Measurements from ENCODE around the gene SLIT3.

SLIT3 gene

DNA sequence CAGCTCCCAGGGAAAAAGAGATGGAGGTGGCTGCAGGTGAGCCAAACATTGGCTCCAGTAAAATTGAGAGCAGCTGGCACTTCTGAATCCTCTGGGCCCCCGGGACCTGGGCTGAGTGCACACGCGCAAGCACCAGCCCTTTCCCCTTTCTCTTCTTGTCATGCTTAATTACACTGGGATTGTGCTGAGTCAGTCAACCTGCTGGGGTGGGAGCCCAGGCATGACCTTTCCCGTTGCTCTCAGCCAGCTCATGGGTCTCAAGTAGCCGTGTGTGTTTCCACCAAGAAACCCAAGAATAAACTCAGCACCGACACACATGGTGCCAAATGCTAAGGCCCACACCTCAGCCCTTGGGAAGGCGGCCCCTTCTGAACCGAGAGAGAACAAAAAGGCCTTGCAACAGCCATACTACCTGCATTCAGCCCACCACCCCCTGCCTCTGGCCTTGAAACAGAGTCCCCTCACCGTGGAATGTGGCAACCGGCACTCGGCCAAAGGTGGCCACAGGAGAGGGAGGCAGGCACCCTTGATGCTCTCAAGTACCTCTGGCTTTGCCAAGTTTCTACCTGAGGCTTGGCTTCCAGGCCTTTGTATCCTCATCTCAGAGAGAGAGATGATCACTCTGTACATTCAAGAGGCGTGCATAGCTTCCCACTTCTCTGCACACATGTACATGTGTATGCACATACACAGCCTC, 28.1 kb downstream of the SLIT3 start:
- Histone ChIP-seq H3K4me3 (ENCODE audit: insufficient read depth, low read depth, low read length, poor library complexity, severe bottlenecking) (no peak overlapping the region), H3K9me3 (ENCODE audit: control insufficient read depth, low read length) (no peaks in the 10 kb centered on the region), H3K27me3 (replicated peaks; ENCODE audit: control insufficient read depth, insufficient read depth, low read length, poor library complexity, severe bottlenecking) (no peaks in the 10 kb centered on the region), H3K27ac (ENCODE audit: insufficient read depth, low read length, poor library complexity, severe bottlenecking) (no peak overlapping the region), H3K36me3 (ENCODE audit: control insufficient read depth, insufficient read depth, low read length) (no peaks in the 10 kb centered on the region), H3K4me1 (ENCODE audit: control insufficient read depth, insufficient read depth, low read length, poor library complexity, severe bottlenecking) (no peaks in the 10 kb centered on the region)
- DNase-seq: no peak

- Histone ChIP-seq H3K27me3 (replicated peaks; ENCODE audit: control insufficient read depth, insufficient read depth, low read length, poor library complexity, severe bottlenecking) (no peaks in the 10 kb centered on the region), H3K4me3 (ENCODE audit: insufficient read depth, low read depth, low read length, poor library complexity, severe bottlenecking) (no peak overlapping the region), H3K36me3 (ENCODE audit: control insufficient read depth, insufficient read depth, low read length) (no peaks in the 10 kb centered on the region), H3K27ac (ENCODE audit: insufficient read depth, low read length, poor library complexity, severe bottlenecking) (no peak overlapping the region), H3K9me3 (ENCODE audit: control insufficient read depth, low read length) (no peaks in the 10 kb centered on the region), H3K4me1 (ENCODE audit: control insufficient read depth, insufficient read depth, low read length, poor library complexity, severe bottlenecking) (no peaks in the 10 kb centered on the region)
- no peak for DNase-seq
Observed at GRCh38 chr5:169272111-169272510, 28.8 kb downstream of the SLIT3 start.

GRCh38 chr5:169270827-169271226, 30.1 kb downstream of the SLIT3 start:
- H3K9me3 ChIP-seq (ENCODE audit: control insufficient read depth, low read length): no peaks in the 10 kb centered on the region
- DNase-seq: no peak
- H3K27me3 ChIP-seq (replicated peaks; ENCODE audit: control insufficient read depth, insufficient read depth, low read length, poor library complexity, severe bottlenecking): no peaks in the 10 kb centered on the region
- no peaks in the 10 kb centered on the region for H3K4me1 ChIP-seq (ENCODE audit: control insufficient read depth, insufficient read depth, low read length, poor library complexity, severe bottlenecking)
- no peak overlapping the region for H3K4me3 ChIP-seq (ENCODE audit: insufficient read depth, low read depth, low read length, poor library complexity, severe bottlenecking)
- no peaks in the 10 kb centered on the region for H3K36me3 ChIP-seq (ENCODE audit: control insufficient read depth, insufficient read depth, low read length)
- H3K27ac ChIP-seq (ENCODE audit: insufficient read depth, low read length, poor library complexity, severe bottlenecking): no peak overlapping the region

GRCh38 chr5:169268019-169268418, 32.9 kb downstream of the SLIT3 start:
- DNase-seq: no peak
- H3K4me1 ChIP-seq (ENCODE audit: control insufficient read depth, insufficient read depth, low read length, poor library complexity, severe bottlenecking): no peaks in the 10 kb centered on the region
- H3K36me3 ChIP-seq (ENCODE audit: control insufficient read depth, insufficient read depth, low read length): no peaks in the 10 kb centered on the region
- no peaks in the 10 kb centered on the region for H3K27me3 ChIP-seq (replicated peaks; ENCODE audit: control insufficient read depth, insufficient read depth, low read length, poor library complexity, severe bottlenecking)
- H3K27ac ChIP-seq (ENCODE audit: insufficient read depth, low read length, poor library complexity, severe bottlenecking): no peak overlapping the region
- H3K4me3 ChIP-seq (ENCODE audit: insufficient read depth, low read depth, low read length, poor library complexity, severe bottlenecking): no peak overlapping the region
- H3K9me3 ChIP-seq (ENCODE audit: control insufficient read depth, low read length): no peaks in the 10 kb centered on the region

GRCh38 chr5:169265888-169266287, 35.1 kb downstream of the SLIT3 start:
- Histone ChIP-seq H3K4me3 (ENCODE audit: insufficient read depth, low read depth, low read length, poor library complexity, severe bottlenecking) (no peak overlapping the region), H3K9me3 (ENCODE audit: control insufficient read depth, low read length) (no peaks in the 10 kb centered on the region), H3K36me3 (ENCODE audit: control insufficient read depth, insufficient read depth, low read length) (no peaks in the 10 kb centered on the region), H3K27ac (ENCODE audit: insufficient read depth, low read length, poor library complexity, severe bottlenecking) (no peak overlapping the region), H3K27me3 (replicated peaks; ENCODE audit: control insufficient read depth, insufficient read depth, low read length, poor library complexity, severe bottlenecking) (no peaks in the 10 kb centered on the region), H3K4me1 (ENCODE audit: control insufficient read depth, insufficient read depth, low read length, poor library complexity, severe bottlenecking) (no peaks in the 10 kb centered on the region)
- no peak for DNase-seq

- no peak overlapping the region for H3K4me3 ChIP-seq (ENCODE audit: insufficient read depth, low read depth, low read length, poor library complexity, severe bottlenecking)
- H3K9me3 ChIP-seq (ENCODE audit: control insufficient read depth, low read length): no peaks in the 10 kb centered on the region
- H3K36me3 ChIP-seq (ENCODE audit: control insufficient read depth, insufficient read depth, low read length): no peaks in the 10 kb centered on the region
- H3K27ac ChIP-seq (ENCODE audit: insufficient read depth, low read length, poor library complexity, severe bottlenecking): no peak overlapping the region
- no peak for DNase-seq
- no peaks in the 10 kb centered on the region for H3K27me3 ChIP-seq (replicated peaks; ENCODE audit: control insufficient read depth, insufficient read depth, low read length, poor library complexity, severe bottlenecking)
- no peaks in the 10 kb centered on the region for H3K4me1 ChIP-seq (ENCODE audit: control insufficient read depth, insufficient read depth, low read length, poor library complexity, severe bottlenecking)
Observed at GRCh38 chr5:169263591-169263990, 37.3 kb downstream of the SLIT3 start.

- Histone ChIP-seq H3K27me3 (replicated peaks; ENCODE audit: control insufficient read depth, insufficient read depth, low read length, poor library complexity, severe bottlenecking) (no peaks in the 10 kb centered on the region), H3K4me1 (ENCODE audit: control insufficient read depth, insufficient read depth, low read length, poor library complexity, severe bottlenecking) (no peaks in the 10 kb centered on the region), H3K4me3 (ENCODE audit: insufficient read depth, low read depth, low read length, poor library complexity, severe bottlenecking) (no peak overlapping the region), H3K36me3 (ENCODE audit: control insufficient read depth, insufficient read depth, low read length) (no peaks in the 10 kb centered on the region), H3K9me3 (ENCODE audit: control insufficient read depth, low read length) (no peaks in the 10 kb centered on the region), H3K27ac (ENCODE audit: insufficient read depth, low read length, poor library complexity, severe bottlenecking) (no peak overlapping the region)
- no peak for DNase-seq
Observed at GRCh38 chr5:169260896-169261569, 39.9 kb downstream of the SLIT3 start.

GRCh38 chr5:169258372-169259000, 42.5 kb downstream of the SLIT3 start:
- Histone ChIP-seq H3K27ac (ENCODE audit: insufficient read depth, low read length, poor library complexity, severe bottlenecking) (no peak overlapping the region), H3K27me3 (replicated peaks; ENCODE audit: control insufficient read depth, insufficient read depth, low read length, poor library complexity, severe bottlenecking) (no peaks in the 10 kb centered on the region), H3K36me3 (ENCODE audit: control insufficient read depth, insufficient read depth, low read length) (no peaks in the 10 kb centered on the region), H3K4me3 (ENCODE audit: insufficient read depth, low read depth, low read length, poor library complexity, severe bottlenecking) (no peak overlapping the region), H3K9me3 (ENCODE audit: control insufficient read depth, low read length) (no peaks in the 10 kb centered on the region), H3K4me1 (ENCODE audit: control insufficient read depth, insufficient read depth, low read length, poor library complexity, severe bottlenecking) (no peaks in the 10 kb centered on the region)
- no peak for DNase-seq

- no peaks in the 10 kb centered on the region for H3K36me3 ChIP-seq (ENCODE audit: control insufficient read depth, insufficient read depth, low read length)
- H3K27ac ChIP-seq (ENCODE audit: insufficient read depth, low read length, poor library complexity, severe bottlenecking): no peak overlapping the region
- no peak for DNase-seq
Observed at GRCh38 chr5:169256191-169256590, 44.7 kb downstream of the SLIT3 start.

DNA sequence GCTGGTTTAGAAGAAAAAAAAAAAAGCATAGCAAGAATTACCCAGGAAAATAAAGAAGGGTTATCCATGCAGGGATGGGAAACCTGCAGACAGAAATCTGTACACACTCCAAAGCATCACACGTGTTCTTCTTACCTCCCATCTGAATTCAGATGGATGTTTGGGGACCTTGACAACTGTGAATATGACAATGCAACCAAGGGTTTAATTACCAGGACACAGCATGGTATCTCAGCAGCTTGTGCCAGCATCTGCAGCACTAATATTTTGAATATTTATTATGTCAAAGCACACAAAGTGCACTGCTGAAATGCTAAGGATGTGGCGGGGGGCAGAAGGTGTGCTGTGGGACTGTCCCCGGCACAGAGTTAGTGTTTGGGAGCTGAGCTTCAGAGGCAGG, 47.9 kb downstream of the SLIT3 start:
- H3K36me3 ChIP-seq (ENCODE audit: control insufficient read depth, insufficient read depth, low read length): no peaks in the 10 kb centered on the region
- no peak for DNase-seq
- H3K4me3 ChIP-seq (ENCODE audit: insufficient read depth, low read depth, low read length, poor library complexity, severe bottlenecking): no peak overlapping the region

More at GRCh38 chr5:169256191-169256590, 44.7 kb downstream of the SLIT3 start:
- H3K27me3 ChIP-seq (replicated peaks; ENCODE audit: control insufficient read depth, insufficient read depth, low read length, poor library complexity, severe bottlenecking): no peaks in the 10 kb centered on the region
- H3K9me3 ChIP-seq (ENCODE audit: control insufficient read depth, low read length): no peaks in the 10 kb centered on the region
- no peaks in the 10 kb centered on the region for H3K4me1 ChIP-seq (ENCODE audit: control insufficient read depth, insufficient read depth, low read length, poor library complexity, severe bottlenecking)
- H3K4me3 ChIP-seq (ENCODE audit: insufficient read depth, low read depth, low read length, poor library complexity, severe bottlenecking): no peak overlapping the region

More for the DNA sequence above, 47.9 kb downstream of the SLIT3 start:
- Histone ChIP-seq H3K4me1 (ENCODE audit: control insufficient read depth, insufficient read depth, low read length, poor library complexity, severe bottlenecking) (no peaks in the 10 kb centered on the region), H3K27ac (ENCODE audit: insufficient read depth, low read length, poor library complexity, severe bottlenecking) (no peak overlapping the region), H3K9me3 (ENCODE audit: control insufficient read depth, low read length) (no peaks in the 10 kb centered on the region), H3K27me3 (replicated peaks; ENCODE audit: control insufficient read depth, insufficient read depth, low read length, poor library complexity, severe bottlenecking) (no peaks in the 10 kb centered on the region)
